Skeletal muscle tissue (tissue), 4 donors: Measurements from ENCODE around the gene OXA1L. TPM values are rescaled to one million over a fixed set of nuclear protein-coding genes. Genes with fewer than 3 reads are reported as not detected.
"Not testable (repeated sequence)": the region's sequence is repeated elsewhere in the genome, so short reads cannot be mapped to it uniquely, and the experiment has no call there.

Experiments
- H3K27ac ChIP-seq: one replicate; pipeline ENCODE4 v1.7.0; 2013; ENCODE audit warnings: mild to moderate bottlenecking, low read depth, low read length, inconsistent platforms
- H3K27me3 ChIP-seq, 3 donors: one replicate each; pipeline ENCODE4 v1.7.0; 2013; ENCODE audit warnings: low read length in 3 of 3; ENCODE audit not compliant: control insufficient read depth in 3 of 3, insufficient read depth in 3 of 3
- H3K36me3 ChIP-seq, 3 donors: one replicate each; pipeline ENCODE4 v1.7.0; 2013; ENCODE audit warnings: low read length in 3 of 3; ENCODE audit not compliant: control insufficient read depth in 3 of 3, insufficient read depth in 3 of 3
- H3K4me1 ChIP-seq, 3 donors: one replicate each; pipeline ENCODE4 v1.7.0; 2013; ENCODE audit warnings: low read length in 3 of 3, mild to moderate bottlenecking in 3 of 3; ENCODE audit not compliant: control insufficient read depth in 3 of 3, insufficient read depth in 3 of 3
- H3K4me3 ChIP-seq, 3 donors: one replicate each; pipeline ENCODE4 v1.7.0; 2013; ENCODE audit warnings: low read length in 3 of 3
- H3K9ac ChIP-seq, 3 donors: one replicate each; pipeline ENCODE4 v1.7.0; 2013; ENCODE audit warnings: low read length in 3 of 3, mild to moderate bottlenecking in 3 of 3, moderate library complexity in 2 of 3, low read depth in 1 of 3
- H3K9me3 ChIP-seq, 3 donors: one replicate each; pipeline ENCODE4 v1.7.0; 2013; ENCODE audit warnings: low read length in 3 of 3; ENCODE audit not compliant: control insufficient read depth in 3 of 3
- total RNA-seq: library from RNA; depleted of rRNA; stranded (reverse); fragments of >200 nt; gene quantifications from one replicate; pipeline ENCODE4 v1.2.3, GENCODE V29; 2014
- donor health status: Osteomylitis.

The OXA1L gene
- total RNA-seq, 1 donor from 2014 or later, result 79.9 TPM

DNA sequence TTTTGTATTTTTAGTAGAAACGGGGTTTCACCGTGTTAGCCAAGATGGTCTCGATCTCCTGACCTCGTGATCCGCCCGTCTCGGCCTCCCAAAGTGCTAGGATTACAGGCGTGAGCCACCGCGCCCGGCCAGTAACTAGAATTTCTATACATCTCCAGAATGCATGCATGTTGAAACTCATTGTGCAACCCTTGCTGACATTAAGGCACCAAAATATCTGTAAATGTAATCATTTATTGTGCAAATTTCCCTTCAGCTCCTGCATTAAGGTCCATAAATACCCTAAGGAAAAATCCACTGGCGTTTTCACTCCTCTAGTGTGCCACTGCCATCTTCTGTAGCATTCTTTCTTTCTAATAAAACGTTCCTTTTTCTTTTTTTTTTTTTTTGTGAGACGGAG is 30.1 kb upstream of the OXA1L start:
- H3K4me1 ChIP-seq, H3K9ac ChIP-seq, H3K4me3 ChIP-seq, H3K9me3 ChIP-seq, H3K36me3 ChIP-seq, H3K27ac ChIP-seq, H3K27me3 ChIP-seq: not testable (repeated sequence)

DNA sequence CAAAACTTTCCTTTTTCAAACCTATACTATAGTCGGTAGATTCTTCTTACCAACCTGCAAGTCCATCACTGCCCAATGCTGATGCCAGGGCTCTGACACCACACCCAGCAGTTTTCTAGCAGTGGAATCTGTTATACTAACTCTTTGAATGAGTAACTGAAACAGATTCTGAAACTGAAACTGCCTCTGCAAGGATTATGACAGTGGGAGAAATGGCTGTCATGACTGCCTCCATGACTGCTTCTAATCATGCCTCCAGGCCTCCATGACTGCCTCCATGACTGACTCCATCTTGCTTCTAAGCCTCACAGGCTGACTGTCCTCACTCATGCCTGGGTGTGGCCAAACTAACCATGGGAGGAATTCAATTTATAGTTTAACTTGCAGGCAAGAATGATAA is 29.4 kb upstream of the OXA1L start:
- H3K27ac ChIP-seq, result no peak overlapping the region
- H3K4me1 ChIP-seq, result no peaks in the 10 kb centered on the region
- H3K4me3 ChIP-seq, result no peak overlapping the region

DNA sequence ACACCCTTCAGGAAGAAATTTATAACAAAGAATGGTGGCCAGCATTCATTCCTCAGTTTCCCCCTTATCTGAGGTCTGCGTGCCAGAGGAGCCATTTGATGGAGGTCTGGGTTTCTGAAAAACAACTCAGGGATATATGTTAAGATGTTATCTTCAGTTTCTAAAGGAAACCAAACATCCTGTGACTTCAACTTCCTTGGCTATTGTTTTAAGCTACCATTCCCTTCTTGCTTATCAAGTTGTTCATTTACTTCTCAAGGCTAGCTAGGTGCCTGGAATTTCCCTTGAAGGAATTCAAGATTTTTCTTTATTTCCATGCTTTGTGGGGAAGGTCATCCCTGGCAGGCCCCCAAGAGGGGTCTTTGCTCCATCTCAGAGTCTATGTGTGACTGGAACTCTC is 27.1 kb upstream of the OXA1L start:
- no peak overlapping the region for H3K4me3 ChIP-seq
- H3K27me3 ChIP-seq, result no peaks in the 10 kb centered on the region
- H3K9me3 ChIP-seq, result no peaks in the 10 kb centered on the region
- H3K4me1 ChIP-seq, result no peaks in the 10 kb centered on the region
- H3K9ac ChIP-seq, result no peak overlapping the region
- H3K36me3 ChIP-seq, result no peaks in the 10 kb centered on the region
- H3K27ac ChIP-seq, result no peak overlapping the region

More for the DNA sequence above, 29.4 kb upstream of the OXA1L start:
- Histone ChIP-seq H3K9ac (no peak overlapping the region), H3K27me3 (no peaks in the 10 kb centered on the region), H3K9me3 (no peaks in the 10 kb centered on the region), H3K36me3 (no peaks in the 10 kb centered on the region)

DNA sequence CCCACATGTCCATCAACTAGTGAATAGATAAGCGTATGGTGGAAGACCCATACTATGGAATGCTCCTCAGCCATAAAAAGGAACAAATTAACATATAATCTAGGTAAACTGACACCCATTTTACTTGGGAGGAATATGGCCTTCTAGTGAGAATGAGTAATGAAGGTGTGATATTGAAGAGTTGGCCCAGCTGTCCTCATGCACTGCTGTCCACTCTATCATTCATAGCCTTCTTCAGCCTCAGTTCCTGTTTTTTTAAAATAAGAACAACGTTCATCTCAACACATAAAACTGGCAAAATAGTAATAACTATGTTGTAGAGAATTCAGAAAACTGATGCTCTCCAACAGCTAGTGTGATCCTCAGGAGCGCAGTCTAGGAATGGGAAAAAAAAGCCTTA is 26.5 kb upstream of the OXA1L start:
- no peaks in the 10 kb centered on the region for H3K9me3 ChIP-seq
- H3K4me1 ChIP-seq, result no peaks in the 10 kb centered on the region
- H3K27me3 ChIP-seq, result no peaks in the 10 kb centered on the region
- no peaks in the 10 kb centered on the region for H3K36me3 ChIP-seq
- no peak overlapping the region for H3K27ac ChIP-seq
- H3K9ac ChIP-seq, result no peak overlapping the region
- no peak overlapping the region for H3K4me3 ChIP-seq

DNA sequence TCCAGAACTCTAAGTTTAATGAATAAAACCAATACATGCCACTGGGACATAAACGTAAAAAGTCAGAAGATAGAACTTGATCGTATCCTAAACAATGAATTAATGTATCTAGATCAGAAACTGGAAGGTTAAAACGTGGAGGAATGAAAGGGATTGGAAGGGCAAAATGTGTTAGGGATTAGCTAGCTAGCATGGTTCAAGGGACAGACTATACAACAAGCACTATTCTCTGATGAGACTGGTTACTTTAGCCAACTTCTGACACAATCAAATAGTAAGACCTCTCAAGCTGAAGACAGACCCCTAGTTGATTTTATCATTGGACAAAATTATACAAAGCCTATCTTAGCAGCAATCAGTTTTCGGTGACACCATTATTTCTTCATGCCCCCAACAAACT is 18.7 kb upstream of the OXA1L start:
- H3K9ac ChIP-seq, result no peak overlapping the region
- H3K9me3 ChIP-seq, result no peaks in the 10 kb centered on the region
- H3K4me1 ChIP-seq, result no peaks in the 10 kb centered on the region
- H3K27me3 ChIP-seq, result peaks cover 0 to 4% (median 2%) of the 10 kb centered on the region in 3 donors
- no peaks in the 10 kb centered on the region for H3K36me3 ChIP-seq
- no peak overlapping the region for H3K4me3 ChIP-seq
- H3K27ac ChIP-seq, result no peak overlapping the region

DNA sequence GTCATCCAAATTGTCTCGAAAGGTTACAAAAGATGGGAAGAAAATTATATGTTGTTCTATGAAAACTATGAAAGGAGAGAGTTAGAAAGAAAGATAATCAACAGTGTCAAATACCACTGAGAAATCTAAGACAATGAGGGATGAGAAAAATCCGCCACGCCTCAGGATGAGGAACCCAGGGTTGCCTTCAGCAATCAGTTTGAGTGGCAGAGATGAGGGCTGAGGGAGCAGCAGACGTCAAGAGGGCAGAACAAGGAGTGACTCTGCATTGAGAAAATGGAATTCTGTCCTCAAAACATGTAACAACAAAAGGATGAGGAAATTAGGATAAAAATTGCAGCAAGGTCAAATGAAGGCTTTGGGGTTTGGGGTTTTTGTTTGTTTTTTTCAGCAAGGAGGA is 18.3 kb upstream of the OXA1L start:
- Histone ChIP-seq H3K9me3 (no peaks in the 10 kb centered on the region), H3K27ac (no peak overlapping the region), H3K36me3 (no peaks in the 10 kb centered on the region), H3K27me3 (peaks cover 0 to 5% (median 4%) of the 10 kb centered on the region in 3 donors), H3K4me1 (no peaks in the 10 kb centered on the region), H3K4me3 (no peak overlapping the region), H3K9ac (no peak overlapping the region)

DNA sequence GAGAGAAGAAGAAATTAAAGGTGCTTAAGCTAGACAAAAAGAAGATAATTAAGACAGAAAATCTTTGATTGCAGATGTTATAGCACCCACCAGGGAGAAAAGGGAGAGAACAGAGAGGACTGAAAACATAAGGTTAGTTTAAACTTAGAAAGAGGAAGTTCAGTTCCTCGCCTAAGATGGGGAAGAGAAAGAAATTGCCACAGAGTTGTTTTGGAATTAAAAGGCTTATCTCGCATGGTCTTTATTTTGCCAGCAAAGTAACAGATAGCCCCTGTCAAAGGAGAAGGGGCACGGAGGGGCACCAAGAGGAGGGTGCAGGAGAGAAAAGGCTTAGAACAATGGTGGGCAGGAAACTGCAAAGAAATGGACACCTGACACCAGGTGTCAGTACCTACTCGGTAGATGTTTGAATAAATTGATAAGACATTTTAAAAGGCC is 17.8 kb upstream of the OXA1L start:
- Histone ChIP-seq H3K27me3 (peaks cover 0 to 5% (median 4%) of the 10 kb centered on the region in 3 donors), H3K9ac (no peak overlapping the region)

DNA sequence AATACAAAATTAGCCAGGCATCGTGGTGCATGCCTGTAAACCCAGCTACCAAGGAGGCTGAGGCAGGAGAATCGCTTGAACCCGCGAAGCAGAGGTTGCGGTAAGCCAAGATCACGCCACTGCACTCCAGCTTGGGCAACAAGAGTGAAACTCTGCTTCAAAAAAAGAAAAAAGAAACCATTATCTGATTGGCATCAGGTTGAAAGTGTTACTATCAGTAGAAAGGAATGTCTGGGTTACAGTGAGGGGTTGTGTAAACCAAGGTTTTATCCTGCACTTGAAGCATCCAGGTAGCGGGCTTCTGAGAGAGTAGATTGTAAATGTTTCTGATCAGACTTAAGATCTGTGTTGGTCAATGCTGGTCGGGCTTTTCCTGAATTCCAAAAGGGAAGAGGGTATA is 14.1 kb upstream of the OXA1L start:
- Histone ChIP-seq H3K4me3 (no peak overlapping the region), H3K27ac (no peak overlapping the region), H3K27me3 (peaks cover 0 to 5% (median 4%) of the 10 kb centered on the region in 3 donors), H3K36me3 (no peaks in the 10 kb centered on the region), H3K9ac (no peak overlapping the region), H3K9me3 (no peaks in the 10 kb centered on the region), H3K4me1 (no peaks in the 10 kb centered on the region)

More for the DNA sequence above, 17.8 kb upstream of the OXA1L start:
- Histone ChIP-seq H3K36me3 (no peaks in the 10 kb centered on the region), H3K9me3 (no peaks in the 10 kb centered on the region), H3K4me3 (no peak overlapping the region), H3K4me1 (no peaks in the 10 kb centered on the region), H3K27ac (no peak overlapping the region)

DNA sequence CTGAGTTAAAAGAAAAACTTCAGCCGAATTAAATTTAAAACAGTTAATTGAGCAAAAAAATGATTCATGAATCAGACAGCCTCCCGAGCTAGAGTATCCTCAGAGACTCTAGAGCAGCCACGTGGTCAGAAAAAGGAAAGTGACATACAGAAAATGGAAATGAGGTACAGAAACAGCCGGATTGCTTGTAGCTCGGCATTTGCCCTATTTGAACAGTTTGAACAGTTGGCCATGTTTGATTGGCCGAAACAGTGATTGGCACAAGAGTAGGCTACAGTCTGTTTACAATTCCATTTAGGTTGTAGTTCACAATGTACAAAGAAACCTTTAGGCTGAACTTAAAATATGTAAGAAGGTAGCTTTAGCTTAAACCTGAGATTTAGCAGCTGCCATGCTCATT is 12.9 kb upstream of the OXA1L start:
- no peak overlapping the region for H3K9ac ChIP-seq
- no peaks in the 10 kb centered on the region for H3K36me3 ChIP-seq
- peaks cover 0 to 5% (median 4%) of the 10 kb centered on the region in 3 donors for H3K27me3 ChIP-seq
- H3K4me1 ChIP-seq, result no peaks in the 10 kb centered on the region
- no peak overlapping the region for H3K27ac ChIP-seq
- no peak overlapping the region for H3K4me3 ChIP-seq
- H3K9me3 ChIP-seq, result no peaks in the 10 kb centered on the region

DNA sequence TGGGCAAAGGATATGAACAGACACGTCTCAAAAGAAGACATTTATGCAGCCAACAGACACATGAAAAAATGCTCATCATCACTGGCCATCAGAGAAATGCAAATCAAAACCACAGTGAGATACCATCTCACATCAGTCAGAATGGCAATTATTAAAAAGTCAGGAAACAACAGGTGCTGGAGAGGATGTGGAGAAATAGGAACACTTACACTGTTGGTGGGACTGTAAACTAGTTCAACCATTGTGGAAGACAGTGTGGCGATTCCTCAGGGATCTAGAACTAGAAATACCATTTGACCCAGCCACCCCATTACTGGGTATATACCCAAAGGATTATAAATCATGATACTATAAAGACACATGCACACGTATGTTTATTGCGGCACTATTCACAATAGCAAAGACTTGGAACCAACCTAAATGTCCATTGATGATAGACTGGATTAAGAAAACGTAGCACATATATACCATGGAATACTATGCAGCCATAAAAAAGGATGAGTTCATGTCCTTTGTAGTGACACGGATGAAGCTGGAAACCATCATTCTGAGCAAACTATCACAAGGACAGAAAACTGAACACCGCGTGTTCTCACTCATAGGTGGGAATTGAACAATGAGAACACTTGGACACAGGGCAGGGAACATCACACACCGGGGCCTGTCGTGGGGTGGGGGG is 8.4 kb upstream of the OXA1L start:
- H3K4me1 ChIP-seq, H3K27ac ChIP-seq, H3K36me3 ChIP-seq, H3K9ac ChIP-seq, H3K9me3 ChIP-seq, H3K4me3 ChIP-seq, H3K27me3 ChIP-seq: not testable (repeated sequence)
